HG03571 (cell line): ENCODE results near the gene MFSD8.
"Not testable (repeated sequence)": the region's sequence is repeated elsewhere in the genome, so short reads cannot be mapped to it uniquely, and the experiment has no call there.

Experiments used
- ATAC-seq: cut with Tn5 transposase; IDR thresholded peaks from one replicate; pipeline ENCODE4 v1.9.1; 2021; ENCODE audit not compliant: unreplicated experiment

MFSD8 gene, protein sequence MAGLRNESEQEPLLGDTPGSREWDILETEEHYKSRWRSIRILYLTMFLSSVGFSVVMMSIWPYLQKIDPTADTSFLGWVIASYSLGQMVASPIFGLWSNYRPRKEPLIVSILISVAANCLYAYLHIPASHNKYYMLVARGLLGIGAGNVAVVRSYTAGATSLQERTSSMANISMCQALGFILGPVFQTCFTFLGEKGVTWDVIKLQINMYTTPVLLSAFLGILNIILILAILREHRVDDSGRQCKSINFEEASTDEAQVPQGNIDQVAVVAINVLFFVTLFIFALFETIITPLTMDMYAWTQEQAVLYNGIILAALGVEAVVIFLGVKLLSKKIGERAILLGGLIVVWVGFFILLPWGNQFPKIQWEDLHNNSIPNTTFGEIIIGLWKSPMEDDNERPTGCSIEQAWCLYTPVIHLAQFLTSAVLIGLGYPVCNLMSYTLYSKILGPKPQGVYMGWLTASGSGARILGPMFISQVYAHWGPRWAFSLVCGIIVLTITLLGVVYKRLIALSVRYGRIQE

DNA sequence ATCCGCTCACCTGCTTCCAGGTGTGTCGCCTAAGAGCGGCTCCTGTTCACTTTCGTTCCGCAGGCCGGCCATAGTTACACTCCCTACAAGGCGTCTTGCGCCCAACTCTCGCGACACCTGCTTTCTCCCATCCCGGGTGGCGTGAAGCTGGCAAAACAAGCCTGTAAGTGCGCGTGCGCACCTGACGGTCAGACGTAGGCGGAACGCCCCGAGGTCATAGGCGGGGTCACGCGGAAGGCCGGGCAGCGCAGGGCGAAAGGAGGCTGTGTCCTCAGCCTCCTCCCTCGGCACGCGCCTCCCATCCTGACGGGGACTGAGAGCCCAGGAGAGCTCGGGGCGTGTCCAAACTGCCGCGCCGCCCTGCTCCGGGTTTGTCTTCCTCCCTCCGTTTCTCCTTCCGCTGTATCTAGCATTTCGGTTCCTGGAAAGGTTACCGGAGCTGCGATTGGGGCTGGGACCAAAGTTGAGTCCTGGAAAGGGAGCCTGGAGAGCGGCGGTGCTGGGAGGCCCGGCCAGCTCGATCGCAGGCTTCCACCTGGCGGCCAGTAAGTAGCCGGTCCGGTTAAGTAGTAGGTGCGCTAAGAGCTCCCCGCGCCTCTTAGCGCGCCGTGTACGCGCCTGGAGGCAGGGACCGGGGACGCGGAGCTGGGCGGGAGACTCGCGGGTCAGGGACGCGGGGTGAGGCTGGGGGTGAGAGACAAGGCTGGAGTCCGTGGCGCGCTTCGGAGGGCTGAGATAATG, at the start of gene MFSD8, which contains the start of gene ABHD18:
Gene MFSD8, minus strand, starts transcription at position 112 of the 741 bp plus-strand sequence. Its CDS starts 40 bp downstream, at position 72.
Gene ABHD18, plus strand, starts transcription at position 345 of the 741 bp plus-strand sequence. CDS start 17,550 bp downstream, outside the sequence.
- ATAC-seq = peak; percentile 95

DNA sequence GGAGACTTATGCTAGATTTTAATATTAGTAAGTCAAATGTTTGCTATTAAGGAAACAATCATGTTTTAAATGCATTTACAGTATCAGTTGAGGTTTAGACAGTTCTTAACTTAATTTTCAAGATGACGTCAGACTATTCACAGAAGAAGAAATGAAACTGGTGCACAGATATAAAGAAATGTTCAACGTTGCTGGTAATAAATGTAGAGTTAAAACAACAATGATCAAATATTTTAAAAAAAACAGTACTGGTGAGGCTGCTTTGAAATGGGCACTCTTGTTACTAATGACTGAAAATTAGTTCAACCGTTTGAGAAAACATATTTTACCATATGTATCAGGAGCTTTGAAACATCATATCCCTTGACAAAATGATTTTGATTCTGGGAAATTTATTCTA, 44.5 kb upstream of the MFSD8 start:
- ATAC-seq = no peak

DNA sequence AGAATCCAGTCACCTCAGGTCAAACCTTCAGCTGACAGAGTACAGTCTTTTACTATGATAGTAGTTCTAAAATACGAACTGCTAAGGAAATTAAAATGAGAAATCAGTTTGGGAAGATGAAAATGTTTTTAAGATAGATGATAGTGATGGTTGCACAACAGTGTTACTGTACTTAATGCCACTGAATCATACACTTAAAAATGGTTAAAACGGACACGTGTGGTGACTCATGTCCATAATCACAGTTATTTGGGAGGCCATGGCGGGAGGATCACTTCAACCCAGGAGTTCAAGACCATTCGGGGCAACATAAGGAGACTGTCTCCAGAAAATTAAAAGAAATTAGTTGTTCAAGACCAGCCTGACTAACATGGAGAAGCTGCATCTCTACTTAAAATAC, 41.6 kb upstream of the MFSD8 start:
- ATAC-seq = no peak

DNA sequence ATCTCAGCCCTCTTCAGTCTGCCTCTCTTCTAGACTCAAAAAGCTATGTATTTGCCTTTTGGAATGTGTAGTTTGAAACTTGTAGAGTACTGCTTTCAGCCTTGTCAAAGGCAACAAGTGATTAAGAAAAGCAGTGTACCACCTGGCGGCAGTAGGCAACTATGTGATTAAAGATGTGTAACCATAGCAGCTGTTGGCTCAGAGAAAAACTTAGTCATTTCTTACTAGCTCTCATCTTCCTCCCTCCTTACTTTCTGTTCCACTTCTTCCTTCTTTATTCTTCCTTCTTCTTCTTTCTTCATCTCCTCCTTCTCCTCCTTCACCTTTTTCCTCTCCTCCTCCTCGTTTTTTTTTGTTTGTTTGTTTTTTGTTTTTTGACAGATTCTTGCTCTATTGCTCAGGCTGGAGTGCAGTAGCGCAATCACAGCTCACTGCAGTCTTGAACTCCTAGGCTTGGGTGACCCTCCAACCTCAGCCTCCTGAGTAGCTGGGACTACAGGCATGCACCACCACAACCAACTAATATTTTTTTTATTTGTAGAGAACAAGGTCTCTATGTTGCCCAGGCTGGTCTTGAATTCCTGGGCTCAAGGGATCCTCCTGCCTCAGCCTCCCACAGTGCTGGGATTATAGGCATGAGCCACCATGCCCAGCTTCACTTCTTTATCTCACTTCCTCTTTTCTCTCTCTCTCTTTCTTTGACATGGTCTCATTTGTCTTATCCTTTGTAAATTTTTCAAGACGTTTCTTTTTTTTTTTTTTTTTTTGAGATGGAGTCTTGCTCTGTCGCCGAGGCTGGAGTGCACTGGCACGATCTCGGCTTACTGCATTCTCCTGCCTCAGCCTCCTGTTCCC, 32.8 kb upstream of the MFSD8 start:
- ATAC-seq = peak; percentile 98

DNA sequence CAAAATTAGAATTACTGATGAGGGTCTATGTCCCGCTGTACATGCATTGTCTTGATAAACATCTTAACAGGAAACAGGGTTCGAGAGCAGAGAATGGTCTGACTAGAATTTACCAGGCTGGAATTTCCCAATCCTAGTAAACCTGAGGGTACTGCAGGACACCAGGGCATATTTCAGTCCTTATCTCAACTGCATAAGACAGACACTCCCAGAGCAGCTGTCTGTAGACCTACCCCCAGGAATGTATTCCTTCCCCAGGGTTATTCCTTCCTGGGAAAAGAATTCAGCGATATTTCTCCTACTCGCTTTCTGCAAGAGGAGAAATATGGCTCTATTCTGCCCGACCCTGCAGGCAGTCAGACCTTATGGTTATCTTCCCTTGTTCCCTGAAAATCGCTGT, 31.5 kb upstream of the MFSD8 start:
- ATAC-seq = not testable (repeated sequence)

DNA sequence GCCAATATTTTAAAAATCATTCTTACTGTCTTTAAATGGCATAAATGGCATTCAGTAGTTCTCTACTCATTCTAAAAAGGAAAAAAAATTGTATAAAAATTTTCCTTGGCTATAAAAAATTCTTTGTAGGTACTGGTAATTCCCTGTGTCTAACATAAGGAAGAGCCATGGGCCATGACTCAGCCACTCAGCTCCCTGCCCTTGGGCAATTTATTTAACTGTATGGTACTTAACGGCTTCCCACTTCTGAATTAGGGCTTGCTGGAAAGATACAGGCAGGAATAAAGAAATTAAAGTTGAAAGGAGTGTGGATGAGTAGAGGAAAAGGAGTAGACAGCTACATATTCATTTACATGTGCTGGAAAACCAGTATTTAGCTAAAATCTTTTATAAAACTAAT, 30.8 kb upstream of the MFSD8 start:
- no peak for ATAC-seq

DNA sequence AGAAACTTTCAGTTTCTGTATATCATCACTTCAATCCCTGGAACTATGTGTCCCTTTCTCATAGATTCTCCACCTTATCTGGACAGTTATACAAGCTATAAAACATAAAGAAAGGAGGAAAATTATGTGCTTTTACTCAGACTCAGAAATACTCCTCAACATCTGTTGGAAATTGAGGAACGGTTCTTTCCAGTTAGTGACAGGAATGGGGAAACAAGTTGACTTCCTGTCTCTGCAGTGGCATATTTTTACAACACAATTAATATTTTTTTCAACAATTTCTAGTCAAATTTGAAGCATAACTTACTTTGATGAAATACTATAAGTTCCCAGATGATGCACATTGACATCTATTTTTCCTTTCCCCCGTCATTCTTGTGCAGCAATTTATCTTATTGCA, 28.2 kb upstream of the MFSD8 start:
- no peak for ATAC-seq

DNA sequence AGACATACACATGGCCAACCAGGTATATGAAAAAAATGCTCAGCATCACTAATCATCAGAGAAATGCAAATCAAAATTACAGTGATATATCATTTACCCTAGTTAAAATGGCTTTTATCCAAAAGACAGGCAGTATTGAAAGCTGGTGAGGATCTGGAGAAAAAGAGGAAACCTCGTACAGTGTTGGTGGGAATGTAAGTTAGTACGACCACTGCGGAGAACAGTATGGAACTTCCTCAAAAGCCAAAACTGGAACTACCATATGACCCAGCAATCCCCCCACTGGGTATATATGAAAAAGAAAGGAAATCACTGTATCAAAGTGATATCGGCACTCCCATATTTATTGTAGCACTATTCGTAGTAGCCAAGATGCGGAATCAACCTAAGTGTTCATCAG, 23.7 kb upstream of the MFSD8 start:
- no peak for ATAC-seq

DNA sequence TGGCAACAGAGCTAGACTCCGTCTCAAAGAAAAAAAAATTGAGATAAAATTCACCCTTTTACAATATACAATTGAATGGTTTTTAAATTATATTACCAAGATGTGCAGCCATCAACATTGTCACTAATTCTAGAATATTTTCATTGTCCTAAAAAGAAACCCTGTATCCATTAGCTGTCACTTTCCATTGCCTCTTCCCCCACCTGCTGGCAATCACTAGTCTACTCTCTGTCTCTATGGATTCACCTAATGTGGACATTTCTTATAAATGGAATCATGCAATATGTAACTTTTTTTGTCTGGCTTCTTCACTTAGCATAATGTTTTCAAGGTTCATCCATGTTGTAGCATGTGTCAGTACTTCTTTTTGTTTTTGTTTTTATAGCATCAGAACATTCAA, 21.0 kb upstream of the MFSD8 start:
- ATAC-seq = no peak

DNA sequence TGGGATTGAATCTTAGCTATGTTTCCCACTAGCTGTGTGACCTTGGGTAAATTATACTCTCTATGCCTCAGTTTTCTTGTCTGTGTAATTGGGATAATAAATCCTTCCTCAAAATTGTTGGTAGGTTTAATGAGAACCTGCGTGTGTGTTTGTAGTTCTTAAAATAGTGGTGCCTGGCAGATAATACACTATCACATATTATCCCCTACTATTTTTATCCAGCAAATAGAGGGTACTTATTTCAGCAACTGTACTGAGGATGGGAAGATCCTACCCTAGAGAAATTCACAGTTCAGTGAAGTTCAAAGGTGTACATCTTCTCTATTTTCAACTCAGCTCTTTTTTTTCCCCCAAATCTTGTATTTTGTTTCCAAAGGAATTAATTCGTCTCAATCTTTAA, 17.5 kb upstream of the MFSD8 start:
- no peak for ATAC-seq

DNA sequence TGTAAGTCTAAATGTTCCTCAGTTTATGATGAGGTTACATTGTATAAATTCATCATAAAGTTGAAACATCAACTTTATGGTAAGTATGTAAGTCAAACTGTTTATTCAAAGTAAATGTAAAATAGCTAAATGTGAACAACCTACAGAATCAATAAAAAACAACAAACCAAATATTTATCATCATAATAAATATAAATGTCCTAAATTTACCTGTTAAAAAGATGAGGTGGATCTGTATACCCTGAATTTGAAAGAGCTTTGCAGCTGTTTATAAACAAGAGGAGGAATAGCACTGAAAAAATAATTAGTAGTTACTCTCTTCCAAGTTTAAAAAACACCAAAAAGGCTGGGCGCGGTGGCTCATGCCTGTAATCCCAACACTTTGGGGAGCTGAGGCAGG, 14.0 kb upstream of the MFSD8 start:
- ATAC-seq = no peak

DNA sequence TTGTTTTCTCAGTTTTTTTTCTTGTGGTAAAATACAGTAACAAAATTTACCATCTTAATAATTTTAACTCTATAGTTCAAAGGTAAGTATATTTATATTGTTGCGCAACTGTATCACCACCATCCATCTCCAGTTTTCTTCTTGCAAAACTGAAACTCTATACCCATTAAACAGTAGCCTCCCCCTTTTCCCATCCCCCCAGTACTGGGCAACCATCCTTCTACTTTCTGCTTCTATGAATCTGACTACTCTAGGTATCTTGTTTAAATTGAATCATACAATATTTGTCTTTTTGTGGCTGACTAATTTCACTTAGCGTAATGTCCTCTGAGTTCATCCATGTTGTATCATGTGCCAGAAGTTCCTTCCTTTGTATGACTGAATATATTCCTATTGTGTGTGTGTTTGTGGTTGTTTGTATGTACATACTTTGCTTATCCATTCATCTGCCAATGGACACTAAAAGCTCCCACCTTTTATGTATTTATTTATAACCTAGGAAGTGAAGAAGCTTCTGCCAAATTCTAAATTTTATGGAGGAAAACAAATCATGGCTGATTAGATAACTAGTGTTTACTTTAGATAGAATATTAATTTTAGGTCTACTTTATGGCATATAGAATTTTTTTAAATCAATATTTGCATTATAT, 10.3 kb upstream of the MFSD8 start:
- ATAC-seq = no peak

DNA sequence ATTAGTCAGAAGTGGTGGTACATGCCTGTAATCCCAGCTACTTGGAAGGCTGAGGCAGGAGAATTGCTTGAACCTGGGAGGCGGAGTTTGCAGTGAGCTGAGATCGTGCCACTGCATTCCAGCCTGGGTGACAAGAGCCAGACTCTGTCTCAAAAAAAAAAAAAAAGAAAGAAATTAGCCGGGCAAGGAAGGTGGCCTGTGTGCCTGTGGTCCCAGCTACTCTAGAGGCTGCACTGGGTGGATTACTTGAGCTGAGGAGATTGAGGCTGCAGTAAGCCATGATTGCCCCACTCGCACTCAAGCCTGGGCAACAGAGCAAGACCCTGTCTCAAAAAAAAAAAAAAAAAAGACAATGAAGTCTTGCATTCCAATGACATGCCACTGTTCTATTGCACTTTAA, 6.0 kb upstream of the MFSD8 start:
- ATAC-seq = not testable (repeated sequence)

DNA sequence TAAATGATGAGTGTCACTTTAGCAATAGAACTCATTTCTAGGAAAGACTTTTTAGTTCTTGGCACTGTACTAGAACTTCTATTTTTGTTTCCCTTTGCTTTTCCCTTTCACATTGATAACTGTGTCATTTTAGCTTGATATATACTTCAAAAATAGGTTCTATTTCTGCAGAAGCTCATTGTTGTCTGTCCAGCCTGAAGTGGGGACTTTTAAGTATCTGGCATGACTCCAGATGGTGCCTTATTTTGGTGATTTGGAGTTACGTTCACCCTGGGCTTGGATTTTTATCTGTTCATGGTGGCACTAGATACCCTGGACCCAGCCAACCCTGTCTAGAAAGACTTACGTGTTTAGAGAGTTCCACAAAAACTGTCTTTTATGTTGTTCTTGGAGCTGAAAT, 3.6 kb upstream of the MFSD8 start:
- no peak for ATAC-seq

DNA sequence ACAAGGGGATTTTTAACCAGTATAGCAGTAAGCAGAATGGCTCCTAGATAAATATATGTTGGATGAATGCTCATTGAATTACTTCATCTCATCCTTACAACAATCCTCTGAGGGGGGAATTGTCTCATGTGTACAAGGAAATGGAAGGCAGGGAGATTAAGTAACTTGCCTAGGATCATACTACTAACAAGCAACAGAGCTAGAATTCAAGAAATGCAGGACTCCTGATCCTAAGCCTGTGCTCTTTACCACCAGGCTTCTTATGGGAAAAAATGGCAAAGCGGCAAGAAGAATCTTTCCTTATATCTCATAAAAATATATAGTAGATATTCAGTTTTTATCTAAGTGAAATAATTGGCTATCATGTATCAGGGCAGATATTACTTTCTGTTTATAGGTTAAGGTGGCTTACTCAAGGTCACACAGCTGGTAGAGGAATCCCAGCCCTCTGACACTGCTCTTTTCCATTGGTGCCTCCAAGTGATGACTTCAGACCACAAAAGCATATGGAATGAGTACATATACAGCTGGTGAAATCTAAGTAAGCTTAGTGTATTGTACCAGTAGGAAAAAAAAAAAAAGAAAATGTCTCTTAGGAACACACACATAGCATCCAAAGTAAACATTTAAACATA, 2.3 kb upstream of the MFSD8 start:
- ATAC-seq = no peak

DNA sequence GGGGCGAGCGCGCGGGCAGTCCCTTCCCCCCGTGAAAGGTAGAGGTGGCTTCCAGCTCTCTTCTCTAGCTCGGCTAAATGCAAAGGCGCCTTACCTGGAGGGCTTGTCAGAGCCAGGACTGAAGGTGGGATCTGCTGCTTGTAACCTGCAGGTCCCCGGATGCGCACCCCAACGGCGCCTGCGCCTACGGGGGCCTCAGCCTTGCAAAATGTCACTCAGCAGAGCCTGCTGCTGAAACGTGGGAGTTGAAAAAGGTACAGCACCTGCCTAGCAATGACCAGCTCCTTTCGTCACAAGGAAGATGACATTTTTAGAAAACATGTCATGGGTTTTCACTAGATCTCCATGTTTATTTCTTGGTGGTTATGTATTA, 816 bp upstream of the MFSD8 start:
- ATAC-seq = peak; percentile 26

DNA sequence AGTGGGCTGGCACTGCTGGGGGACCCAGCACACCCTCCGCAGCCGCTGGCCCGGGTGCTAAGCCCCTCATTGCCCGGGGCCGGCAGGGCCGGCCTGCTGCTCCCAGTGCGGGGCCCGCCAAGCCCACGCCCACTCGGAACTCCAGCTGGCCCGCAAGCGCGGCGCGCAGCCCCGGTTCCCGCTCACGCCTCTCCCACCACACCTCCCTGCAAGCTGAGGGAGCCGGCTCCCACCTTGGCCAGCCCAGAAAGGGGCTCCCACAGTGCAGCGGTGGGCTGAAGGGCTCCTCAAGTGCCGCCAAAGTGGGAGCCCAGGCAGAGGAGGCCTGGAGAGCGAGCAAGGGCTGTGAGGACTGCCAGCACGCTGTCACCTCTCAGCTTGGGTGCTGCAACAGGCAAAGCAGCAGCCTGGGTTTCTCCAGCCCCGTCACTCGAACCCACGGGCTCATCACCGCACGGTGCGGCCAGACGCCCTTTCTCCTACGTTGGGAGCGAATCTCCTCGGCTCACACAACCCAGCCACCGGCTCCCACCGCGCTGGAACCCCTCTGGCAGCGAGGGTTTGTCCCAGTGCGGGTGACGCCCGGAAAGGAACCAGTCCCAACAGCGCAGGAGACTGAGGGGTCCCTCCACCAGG, 429 bp downstream of the MFSD8 start:
- peak; percentile 27 for ATAC-seq

DNA sequence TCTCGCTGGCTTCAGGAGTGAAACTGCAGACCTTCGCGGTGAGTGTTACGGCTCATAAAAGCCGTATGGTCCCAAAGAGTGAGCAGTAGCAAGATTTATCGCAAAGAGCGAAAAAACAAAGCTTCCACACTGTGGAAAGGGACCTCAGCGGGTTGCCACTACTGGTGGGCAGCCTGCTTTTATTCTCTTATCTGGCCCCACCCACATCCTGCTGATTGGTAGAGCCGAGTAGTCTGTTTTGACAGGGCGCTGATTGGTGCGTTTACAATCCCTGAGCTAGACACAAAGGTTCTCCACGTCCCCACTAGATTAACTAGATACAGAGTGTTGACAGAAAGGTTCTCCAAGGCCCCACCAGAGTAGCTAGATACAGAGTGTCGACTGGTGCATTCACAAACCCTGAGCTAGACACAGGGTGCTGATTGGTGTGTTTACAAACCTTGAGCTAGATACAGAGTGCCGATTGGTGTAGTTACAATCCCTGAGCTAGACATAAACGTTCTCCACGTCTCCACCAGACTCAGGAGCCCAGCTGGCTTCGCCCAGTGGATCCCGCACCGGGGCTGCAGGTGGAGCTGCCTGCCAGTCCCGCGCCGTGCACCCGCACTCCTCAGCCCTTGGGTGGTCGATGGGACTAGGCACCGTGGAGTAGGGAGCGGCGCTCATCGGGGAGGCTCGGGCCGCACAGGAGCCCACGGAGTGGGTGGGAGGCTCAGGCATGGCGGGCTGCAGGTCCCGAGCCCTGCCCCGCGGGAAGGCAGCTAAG, 1.2 kb downstream of the MFSD8 start:
- not testable (repeated sequence) for ATAC-seq

DNA sequence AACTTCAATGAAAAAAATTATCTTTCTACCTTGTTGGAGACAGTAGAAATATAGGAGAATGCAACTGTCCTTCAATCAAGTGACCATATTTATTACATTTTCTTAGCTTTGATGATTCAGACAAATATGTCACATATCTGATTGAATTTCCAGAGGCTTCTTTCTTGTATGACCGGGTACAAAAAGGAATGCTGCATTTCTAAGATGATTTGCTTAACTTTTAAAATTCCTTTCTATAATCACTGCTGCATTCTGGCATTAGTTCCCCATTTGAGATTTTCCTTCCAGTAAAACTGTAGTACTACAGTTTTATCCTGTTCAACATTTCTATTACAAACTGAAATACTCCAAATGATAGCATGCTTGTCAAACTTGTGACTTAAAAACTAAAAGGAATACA, 5.2 kb downstream of the MFSD8 start:
- ATAC-seq = no peak
